NCI-H446 (cell line): ENCODE measurements around the gene RHOT2.

Source experiments
- DNase-seq, 2 experiments: peaks; one replicate each; lab custom pipeline; 2025; lab: John Stamatoyannopoulos, UW

RHOT2 gene

DNA sequence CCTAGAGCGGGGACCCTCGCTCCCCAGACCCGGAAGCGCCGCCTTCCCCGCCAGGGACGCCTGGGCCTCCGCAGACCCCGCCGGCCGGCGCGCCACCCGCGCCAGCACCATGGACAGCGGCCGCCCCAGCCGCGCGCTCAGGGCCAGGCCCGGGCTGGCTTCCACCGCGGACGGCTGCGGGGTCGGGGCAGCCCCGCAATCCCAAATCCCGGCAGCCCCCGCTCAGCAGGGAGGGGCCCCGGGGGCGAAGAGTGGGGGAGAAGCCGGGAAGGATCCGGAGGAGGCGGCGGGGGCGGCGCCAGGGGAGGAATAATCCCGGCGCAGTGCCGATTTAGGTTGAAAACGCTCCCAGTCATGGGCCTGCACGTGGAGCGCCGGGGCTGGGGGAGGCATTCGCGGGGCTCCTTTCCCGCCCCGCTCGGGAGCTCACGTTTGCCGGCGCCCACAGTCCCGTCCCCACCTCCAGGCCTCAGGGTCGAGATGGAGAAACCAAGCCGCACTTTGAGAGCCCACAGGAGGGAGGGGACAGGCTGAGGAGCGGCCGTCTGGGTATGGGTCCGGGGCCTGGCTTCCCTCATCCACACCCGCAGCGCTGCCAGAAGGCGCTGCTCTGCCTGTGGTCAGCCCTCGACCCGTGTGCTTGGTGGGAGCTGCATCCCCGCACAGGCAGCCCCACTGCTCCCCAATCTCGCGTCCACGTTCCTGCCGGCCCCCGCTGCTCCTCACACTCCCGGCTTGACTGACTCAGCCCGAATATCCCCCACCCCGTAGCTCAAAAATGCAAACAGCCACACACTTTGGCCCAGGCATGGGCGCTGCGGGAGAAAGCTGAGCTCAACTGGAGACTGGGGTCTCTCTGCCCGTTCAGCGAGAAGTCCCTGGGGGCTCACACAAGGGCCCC lies 33.0 kb downstream of the RHOT2 start:
- DNase-seq, result no peak

DNA sequence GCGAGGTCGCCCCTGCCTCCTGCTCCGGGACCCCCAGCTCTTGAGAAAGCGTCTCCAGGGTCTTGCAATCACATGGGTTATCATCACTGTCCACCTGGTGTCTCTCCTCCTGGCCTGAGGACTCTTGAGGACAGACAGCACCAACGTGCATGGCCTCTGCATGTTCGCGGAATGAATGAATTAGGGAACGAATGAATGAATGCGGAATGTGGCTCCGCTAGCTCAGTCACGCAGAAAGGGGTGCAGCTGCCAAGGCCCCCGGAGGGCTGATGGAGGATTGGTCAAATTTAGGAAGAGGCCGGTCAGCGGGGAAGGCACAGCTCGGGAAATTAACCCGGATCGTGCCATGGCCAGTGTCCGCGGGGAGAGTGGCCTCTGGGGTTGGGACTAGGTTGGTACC lies 34.4 kb downstream of the RHOT2 start:
- DNase-seq, result no peak

DNA sequence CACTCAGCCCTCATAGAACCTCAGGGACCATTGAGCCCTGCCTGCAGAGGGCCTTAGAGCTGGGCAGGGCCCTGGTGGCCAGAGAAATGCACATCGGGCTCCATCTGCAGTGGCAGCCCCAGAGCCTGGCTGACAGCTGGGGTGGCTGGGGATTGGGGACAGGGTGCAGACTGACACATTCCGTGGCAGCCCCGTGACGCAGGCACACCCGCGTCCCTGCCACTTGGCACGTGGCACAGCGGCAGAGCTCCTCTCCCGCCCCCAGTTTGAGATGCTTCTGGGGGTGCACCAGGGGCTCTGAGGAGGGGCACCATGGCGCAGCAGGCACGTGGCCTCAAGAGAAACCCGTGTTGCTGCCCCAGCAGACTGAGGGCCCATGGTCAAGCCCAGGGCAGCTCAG lies 35.5 kb downstream of the RHOT2 start:
- no peak for DNase-seq

DNA sequence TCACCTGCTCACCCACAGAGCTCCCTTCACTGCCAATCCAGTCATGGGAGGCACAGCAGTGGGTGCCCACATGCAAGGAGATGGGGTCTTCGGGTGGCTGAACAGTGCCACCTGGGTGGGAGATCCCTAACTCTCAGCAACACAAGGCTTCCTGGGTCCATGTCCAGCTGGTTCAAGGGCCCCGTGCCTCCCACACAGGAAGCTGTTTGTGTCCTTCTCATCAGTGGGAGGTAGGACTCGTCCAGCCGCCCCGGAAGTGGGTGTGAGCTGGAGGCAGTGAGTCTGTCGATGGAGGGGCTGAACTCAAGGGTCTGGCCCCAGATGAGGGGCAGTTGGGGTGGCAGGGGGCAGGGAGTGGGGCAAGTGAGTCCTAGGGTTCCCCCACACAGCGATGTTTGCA lies 36.1 kb downstream of the RHOT2 start:
- no peak for DNase-seq

DNA sequence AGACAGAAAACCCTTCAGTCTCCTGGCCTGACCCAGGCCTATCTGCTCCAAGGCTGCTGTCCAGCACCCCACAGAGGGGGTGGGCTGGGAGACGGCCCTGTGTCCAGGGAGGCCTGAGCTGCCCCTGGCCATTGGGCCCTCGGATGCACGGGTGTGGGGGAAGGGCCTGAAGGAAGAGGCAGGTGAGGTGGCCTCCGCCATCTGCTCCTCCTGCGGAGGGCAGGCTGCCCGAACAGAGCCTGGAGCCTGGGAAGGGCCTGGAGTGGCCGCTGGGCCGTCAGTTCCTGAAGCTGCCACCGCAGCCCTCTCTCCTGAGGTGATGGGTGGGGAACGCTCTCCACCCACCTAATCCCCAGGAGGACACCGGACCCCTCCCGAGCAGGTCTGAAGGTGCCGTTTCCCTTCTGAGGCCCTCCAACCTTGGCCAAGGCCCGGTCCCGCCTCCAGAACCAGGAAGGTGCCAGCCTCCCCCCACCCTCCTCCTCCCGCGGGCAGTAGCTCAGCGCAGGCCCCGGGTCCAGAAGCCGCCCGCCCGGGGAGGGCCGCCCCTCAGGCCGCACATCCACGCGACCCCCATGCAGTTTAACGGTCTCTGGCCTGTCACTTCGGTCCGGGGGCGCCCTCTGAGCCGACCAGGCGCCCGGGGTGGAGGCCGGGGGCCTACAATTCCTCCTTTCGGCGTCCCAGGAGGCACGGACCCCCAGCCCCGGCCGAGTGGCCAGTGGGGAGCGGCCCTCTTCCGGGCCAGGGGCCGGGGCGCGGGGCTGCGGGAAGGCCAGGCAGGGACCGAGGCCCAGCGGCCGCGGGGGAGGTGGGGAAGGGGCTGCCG lies 36.8 kb downstream of the RHOT2 start:
- no peak for DNase-seq

DNA sequence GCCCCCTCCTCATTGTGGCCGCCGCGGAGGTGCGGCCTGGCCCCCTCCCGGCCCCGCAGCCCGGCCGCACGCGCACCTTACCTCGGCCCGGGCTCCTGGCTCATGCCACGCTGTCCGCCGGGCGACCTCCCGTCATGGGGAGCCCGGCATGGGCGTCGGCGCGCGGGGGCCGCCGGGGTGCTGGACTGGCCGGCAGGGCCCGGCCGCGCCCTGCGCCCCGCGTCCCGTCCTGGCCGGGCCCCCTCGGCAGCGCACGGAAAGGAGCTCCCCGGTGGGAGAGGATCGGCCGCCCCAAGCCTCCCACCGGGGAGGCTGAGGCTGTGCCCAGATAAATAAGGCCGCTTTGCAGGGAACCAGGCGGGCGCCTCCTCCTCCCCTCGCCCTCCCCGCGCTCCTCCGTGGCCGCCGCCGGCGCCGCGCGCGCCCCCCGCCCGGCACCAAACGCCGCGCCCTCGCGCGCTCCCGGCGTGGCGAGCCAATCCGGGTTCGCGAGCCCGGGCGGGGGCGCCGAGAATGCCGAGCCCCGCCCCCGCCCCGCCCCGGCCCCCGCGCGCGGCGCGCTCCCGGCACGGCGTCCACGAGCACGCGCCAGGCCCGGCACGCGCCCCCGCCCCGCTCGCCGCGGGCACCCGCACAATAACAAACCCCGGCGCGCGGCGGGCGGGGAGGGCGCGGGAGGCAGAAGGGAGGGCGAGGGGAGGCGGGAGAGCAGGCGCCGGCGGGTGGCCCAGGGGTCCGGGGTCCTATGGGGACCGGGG lies 37.7 kb downstream of the RHOT2 start, which contains the start of gene FBXL16:
Gene FBXL16 (minus strand): TSS at position 371 of the 758 bp plus-strand sequence. CDS start 8,396 bp downstream, outside the sequence.
- DNase-seq, result peak in 1 of 2 experiments; percentile 87

DNA sequence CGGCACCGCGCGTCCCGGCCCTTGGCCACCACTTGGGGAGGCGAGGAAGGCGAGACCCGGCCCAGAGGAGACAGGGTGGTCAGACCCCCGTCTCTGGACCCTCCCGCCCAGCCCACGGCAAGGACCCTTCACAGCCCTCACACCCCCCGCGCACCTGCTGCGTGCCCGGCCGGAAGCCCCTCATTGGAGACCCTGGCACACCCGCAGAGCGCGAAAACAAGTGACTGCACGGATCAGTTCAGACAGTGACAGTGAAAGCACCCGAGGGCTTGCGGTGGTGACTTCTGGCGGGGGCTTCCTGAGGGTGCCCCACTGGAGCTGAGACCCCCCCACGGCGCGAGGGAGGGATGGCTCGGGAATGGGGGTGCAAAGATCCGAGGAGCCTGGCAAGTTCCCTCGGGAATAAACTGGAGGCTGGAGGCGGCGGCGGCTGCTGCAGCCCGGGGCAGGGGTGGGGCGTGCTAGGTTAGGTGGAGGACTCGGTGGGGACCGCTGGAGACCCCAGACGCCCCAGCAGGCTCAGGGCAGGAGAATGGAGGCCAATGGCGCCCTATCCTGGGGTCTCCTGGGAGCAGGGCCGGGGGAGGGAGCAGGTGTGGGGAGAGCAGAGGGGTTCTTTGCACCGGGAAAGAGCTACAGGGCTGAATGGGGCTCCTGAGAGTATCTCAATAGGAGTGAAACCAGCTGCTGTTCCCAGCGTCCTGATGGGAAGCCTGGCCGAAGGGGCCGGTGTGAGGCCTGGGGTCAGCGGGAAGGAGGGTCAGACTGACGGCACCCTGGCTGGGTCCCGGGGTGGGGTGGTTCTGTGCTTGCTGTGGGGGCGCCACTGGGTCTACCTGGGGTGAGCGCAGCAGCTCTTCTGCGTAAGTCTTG lies 38.5 kb downstream of the RHOT2 start:
- no peak for DNase-seq

DNA sequence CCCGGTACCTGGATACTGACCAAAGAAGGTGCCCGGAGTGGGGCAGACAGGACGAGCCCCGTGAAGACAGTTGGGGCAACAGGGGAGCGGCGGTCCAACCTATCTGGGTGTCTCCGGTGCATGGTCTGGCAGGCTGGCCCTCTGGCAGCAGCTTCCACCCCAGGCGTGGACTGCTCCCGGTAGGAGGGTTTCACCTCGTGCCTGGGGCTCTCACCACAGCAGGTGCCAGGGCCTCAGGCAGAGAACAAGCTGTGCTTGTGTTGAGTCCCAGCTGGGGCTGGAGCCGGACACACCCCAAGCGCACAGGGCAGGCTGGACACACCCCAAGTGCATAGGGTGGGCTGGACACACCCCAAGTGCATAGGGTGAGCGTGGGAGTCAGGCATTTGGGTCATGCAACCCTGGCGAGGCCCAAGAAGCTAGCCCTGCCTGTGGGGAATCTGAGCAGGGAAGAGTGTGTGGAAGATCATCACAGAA lies 39.2 kb downstream of the RHOT2 start:
- DNase-seq, result no peak

DNA sequence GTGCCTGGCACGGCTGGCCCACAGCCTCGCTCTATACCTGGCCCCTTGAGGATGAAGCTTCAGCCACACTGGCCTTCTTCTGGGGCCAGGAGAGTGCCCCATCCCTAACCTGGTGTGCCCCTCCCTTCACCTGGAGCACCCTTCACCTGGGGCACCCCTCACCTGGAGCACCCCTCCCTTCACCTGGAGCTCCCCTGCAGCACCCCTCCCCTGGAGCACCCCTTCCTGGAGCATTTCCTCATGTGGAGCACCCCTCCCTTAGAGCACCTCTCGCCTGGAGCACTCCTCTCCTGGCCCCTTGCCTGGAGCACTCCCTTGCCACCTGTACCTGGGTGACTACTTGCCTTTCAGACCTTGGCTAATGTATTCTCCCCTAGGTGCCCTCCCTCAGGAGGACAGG lies 40.1 kb downstream of the RHOT2 start:
- DNase-seq, result no peak

DNA sequence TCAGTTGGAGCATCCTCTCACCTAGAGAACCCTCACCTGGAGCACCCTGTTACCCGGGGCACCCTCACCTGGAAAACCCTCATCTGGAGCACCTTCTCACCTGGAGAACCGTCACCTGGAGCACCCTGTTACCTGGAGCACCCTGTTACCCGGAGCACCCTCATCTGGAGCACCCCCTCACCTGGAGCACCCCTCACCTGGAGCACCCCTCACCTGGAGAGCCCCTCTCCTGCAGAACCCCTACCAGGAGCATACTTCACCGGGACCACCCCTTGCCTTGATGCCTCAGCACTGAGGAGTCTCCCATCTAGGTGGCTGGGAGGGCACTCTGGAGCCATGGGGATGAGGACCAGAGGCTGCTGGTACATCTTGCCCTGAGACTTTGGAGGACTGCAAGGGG lies 41.0 kb downstream of the RHOT2 start:
- DNase-seq, result no peak

DNA sequence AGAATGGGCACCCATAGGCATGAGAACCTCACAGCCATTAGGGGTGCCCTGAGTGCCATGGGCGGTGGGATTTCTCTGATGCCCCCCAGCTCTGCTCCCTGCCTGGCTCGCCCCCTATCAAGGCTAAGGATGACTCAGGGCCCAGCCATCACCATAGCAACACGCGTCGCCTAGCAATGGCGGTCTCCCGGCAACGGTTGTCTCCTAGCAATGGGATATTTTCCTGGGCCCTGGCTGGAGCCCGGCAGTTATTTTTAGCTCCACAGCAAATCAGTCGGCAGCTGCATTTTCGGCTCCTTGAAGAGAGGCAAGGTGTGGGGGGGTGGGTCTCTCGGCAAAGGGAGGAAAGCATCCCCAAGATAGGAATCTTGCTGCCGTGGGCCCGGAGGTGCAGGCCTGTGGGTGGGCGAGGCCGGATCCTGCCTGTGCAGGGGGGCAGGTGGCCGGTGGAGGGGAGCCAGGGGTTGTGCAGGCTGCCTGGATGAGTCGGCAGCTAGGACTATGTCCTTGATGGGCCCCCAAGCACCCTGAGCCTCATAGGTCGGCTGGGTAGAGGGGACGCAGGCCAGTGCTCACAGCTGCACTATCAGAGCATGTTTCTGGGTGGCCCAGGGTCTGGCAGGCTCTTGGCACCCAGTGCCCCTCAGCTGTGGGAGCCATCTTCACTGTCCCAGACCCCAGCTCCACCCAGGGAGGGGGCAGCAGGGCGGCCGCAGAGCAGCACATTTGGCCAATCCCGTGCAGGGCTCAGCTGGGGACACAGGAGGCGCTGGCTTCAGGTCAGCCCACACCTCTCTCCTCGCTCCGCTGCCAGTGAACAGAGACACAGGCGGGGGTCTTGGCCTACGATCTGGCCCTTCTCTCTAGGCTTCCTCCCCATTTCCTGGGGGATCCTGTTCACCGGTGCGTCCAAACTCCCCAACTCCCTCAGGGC lies 41.9 kb downstream of the RHOT2 start:
- DNase-seq, result peak; percentile 56 to 89

DNA sequence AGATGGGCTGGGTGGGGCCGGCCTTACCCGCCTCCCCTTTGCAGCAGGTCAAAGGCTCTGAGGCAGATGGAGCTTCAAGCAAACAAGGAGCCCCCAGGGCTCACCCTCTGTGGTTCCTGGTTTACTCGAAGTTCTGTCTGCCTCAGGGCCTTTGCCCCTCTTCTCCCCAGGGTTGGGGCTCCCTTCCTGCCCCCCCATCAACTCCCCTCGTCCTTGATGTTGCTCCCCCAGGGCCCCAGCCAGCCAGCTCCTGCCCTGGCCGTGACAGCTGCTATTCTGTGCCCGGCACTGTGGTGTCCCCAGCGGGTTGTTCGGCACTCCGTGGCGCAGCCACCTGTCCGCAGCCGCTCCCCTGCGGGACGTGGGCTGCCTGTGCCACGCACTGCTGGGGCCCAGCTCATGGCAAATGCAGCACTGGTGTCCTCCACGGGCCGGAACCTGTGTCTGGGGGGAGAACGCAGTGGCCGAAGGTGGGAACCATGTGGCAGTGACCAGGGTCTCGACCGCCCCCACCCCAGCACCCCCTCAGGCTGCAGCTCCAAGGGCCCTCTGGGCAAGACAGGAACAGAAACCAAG lies 42.7 kb downstream of the RHOT2 start:
- DNase-seq, result no peak

DNA sequence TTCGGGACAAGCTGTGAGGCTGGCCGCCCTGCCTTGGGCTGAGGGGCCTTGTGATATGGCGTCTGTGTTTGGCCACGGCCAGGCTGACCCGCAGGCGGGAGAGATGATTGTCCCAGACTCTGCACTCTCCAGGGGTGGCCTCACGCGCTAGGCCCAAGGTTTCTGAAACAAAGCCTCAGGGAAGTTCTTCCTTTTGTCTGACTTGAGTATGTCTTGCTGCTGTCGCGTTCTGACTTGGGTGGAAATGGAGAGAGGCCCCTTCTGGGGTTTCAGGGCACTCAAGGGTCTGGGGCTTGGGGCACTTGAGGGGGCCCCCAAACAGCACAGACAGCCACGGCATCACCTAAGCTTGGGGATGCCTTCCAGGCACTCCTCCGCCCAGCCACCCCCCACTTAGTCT lies 43.2 kb downstream of the RHOT2 start:
- no peak for DNase-seq

DNA sequence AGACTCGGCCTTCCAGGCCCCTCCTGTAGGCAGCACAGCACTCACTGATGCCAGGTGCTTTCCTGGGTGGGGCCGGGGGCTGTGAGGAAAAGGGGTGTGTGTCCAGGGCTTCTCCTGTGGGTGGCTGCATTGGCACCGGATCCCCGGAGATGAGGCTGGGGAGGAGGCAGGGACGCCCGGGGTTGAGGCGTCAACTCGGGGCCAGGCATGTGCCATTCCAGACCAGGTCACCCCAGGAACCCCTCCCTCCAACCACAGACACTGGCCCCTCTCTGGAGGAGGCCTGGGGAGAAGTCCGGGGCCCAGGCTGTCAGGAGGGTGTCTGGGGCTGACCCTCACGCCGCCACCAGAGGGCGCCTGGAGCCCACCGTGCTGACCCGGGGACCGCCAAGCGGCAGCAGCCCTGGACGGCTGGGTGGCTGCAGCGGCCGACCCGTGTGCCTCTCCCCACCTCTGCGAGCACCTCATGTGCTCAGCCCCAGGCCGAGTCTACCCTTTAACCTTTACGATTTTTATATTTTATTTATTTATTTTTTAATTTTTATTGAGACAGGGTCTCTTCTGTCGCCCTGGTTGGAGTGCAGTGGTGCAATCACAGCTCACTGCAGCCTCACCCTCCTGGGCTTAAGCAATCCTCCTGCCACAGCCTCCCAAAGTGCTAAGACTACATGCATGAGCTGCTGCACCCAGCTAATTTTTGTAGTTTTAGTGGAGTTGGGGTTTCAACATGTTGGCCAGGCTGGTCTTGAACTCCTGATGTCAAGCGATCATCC lies 43.8 kb downstream of the RHOT2 start:
- DNase-seq, result peak in 1 of 2 experiments; percentile 72

DNA sequence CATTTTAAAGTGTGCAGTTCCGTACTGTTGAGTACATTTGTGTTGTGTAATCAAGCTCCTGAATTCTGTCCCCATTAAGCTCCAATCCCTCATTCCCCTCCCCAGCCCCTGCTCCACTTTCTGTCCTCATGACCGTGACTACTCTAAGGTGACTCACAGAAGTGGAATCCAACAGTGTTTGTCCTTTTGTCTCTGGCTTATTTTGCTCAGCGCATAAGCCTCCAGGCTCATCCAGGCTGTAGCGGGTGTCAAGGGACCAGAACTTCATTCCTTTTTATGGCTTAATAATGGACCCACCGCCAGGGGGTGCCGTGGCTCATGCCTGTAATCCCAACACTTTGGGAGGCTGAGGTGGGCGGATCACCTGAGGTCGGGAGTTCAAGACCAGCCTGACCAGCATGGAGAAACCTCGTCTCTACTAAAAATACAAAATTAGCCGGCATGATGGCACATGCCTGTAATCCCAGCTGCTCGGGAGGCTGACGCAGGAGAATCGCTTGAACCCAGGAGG lies 44.9 kb downstream of the RHOT2 start:
- peak in 1 of 2 experiments; percentile 45 for DNase-seq

DNA sequence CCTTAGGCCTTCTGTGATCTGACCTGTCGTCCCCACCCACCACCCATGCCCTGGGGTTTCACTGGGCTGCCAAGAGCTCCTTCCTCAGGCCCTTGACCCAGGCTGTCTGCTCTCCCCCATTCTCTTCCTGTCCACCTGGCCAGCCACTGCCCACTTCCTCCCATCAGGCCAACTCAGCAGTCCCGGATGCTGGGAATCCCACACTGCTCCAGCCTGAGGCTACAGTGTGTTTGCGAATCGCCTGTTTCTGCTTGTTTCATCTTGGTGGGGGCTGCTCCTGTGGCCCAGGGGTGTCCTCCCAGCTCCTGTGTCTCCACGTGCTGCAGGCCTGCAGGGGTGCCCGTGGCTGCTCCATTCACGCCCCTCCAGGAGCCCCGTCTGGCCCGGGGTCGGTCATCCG lies 46.1 kb downstream of the RHOT2 start:
- no peak for DNase-seq

DNA sequence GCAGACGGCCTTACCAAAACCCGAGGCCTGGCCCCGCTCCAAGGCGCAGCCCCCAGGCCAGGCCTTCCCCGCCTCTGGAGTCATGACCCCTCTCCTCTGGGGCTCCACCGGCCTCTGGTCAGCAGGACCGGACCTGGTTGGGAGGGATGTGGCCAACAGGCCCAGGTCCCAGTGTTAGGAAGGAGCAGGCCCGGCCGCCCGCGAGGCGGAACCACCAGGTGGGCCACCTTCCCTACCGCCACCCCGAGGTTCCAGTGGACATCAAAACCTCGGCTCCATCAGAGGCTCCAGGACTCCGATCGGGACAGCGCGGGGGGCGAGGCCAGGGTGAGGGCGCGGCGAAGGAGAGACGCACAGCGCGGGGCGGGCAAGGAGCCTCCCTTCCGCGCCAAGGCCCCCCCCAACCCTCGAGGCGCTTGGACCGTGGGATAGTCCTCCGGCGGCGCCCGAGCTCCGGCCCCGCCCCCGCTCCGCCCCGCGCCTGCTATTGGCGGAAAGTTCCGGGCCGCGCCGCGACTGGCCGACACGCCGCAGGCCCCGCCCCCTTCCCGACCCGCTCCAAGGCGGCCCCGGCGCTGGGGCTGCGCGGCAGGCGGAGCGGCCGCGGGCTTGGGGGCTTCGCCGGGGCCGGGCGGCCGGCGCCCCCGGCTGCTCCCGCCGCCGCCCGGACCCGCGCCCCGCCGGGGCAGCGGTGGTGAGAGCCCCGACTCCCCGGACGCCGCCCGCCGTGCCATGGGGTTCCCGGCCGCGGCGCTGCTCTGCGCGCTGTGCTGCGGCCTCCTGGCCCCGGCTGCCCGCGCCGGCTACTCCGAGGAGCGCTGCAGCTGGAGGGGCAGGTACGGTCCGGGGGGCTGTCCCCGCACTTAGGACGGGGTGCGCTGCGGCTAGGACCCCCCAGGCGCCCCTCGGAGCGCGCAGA lies 46.9 kb downstream of the RHOT2 start, which contains the start of gene METRN:
Gene METRN (plus strand): TSS at position 561 of the 919 bp plus-strand sequence. CDS start 172 bp downstream, at position 733.
- DNase-seq, result peak; percentile 33 to 92
